Measurements from ENCODE around the gene THAP12. TPM values are rescaled to one million over a fixed set of nuclear protein-coding genes. Genes with fewer than 3 reads are reported as not detected.

Gene THAP12
- total and polyA plus RNA-seq, 2 experiments from 2014 or later = 20.1 to 36.0 TPM

- no peak for TF ChIP-seq REST (IDR thresholded peaks at IDR 0.05; ENCODE audit: unreplicated experiment)
These were observed 44.0 kb upstream of the THAP12 start (continued) for GRCh38 chr11:76424891-76425290.

DNA sequence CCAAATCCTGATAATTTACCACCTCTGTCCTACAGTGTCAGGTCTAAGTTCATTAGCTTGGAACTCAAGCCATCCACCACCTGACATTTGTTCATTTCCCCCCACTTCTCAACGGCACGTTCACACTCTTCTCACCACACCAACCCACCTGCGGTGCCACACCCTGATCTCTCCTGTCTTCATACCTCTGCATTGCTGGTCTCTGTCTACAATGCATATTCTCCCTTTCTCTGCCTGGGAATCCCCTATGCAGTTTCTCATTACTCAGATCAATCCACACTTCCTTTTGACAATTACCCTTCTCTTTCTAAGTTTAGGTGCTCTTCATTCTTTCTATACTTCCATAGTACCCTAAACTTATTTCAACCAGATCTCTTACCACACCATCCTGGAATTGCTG, 43.4 kb upstream of the THAP12 start:
- Histone ChIP-seq H3K79me2 (replicated peaks; ENCODE audit: insufficient read depth) (no peaks in the 10 kb centered on the region), H3K4me2 (no peak overlapping the region)
- ATAC-seq = no peak; the same call in 2 of the 3 replicates
- no peak for TF ChIP-seq EZH2phosphoT487 (IDR thresholded peaks at IDR 0.05; ENCODE audit: unreplicated experiment)
- TF ChIP-seq ZNF331 (CRISPR knock-in tag; IDR thresholded peaks at IDR 0.05; ENCODE audit: low read depth) = no peak
- TF ChIP-seq CTCF (conservative IDR thresholded peaks at IDR 0.05; ENCODE audit: low read depth in 2 of 2) = no peak
- TF ChIP-seq NANOG (IDR thresholded peaks at IDR 0.05; ENCODE audit: borderline replicate concordance) = no peak
- no peak for TF ChIP-seq POLR2AphosphoS5 (IDR thresholded peaks at IDR 0.05; ENCODE audit: low read depth)
- no peak for TF ChIP-seq EZH2 (IDR thresholded peaks at IDR 0.05; ENCODE audit: low read depth, unreplicated experiment)
- TF ChIP-seq, protein P1, sequence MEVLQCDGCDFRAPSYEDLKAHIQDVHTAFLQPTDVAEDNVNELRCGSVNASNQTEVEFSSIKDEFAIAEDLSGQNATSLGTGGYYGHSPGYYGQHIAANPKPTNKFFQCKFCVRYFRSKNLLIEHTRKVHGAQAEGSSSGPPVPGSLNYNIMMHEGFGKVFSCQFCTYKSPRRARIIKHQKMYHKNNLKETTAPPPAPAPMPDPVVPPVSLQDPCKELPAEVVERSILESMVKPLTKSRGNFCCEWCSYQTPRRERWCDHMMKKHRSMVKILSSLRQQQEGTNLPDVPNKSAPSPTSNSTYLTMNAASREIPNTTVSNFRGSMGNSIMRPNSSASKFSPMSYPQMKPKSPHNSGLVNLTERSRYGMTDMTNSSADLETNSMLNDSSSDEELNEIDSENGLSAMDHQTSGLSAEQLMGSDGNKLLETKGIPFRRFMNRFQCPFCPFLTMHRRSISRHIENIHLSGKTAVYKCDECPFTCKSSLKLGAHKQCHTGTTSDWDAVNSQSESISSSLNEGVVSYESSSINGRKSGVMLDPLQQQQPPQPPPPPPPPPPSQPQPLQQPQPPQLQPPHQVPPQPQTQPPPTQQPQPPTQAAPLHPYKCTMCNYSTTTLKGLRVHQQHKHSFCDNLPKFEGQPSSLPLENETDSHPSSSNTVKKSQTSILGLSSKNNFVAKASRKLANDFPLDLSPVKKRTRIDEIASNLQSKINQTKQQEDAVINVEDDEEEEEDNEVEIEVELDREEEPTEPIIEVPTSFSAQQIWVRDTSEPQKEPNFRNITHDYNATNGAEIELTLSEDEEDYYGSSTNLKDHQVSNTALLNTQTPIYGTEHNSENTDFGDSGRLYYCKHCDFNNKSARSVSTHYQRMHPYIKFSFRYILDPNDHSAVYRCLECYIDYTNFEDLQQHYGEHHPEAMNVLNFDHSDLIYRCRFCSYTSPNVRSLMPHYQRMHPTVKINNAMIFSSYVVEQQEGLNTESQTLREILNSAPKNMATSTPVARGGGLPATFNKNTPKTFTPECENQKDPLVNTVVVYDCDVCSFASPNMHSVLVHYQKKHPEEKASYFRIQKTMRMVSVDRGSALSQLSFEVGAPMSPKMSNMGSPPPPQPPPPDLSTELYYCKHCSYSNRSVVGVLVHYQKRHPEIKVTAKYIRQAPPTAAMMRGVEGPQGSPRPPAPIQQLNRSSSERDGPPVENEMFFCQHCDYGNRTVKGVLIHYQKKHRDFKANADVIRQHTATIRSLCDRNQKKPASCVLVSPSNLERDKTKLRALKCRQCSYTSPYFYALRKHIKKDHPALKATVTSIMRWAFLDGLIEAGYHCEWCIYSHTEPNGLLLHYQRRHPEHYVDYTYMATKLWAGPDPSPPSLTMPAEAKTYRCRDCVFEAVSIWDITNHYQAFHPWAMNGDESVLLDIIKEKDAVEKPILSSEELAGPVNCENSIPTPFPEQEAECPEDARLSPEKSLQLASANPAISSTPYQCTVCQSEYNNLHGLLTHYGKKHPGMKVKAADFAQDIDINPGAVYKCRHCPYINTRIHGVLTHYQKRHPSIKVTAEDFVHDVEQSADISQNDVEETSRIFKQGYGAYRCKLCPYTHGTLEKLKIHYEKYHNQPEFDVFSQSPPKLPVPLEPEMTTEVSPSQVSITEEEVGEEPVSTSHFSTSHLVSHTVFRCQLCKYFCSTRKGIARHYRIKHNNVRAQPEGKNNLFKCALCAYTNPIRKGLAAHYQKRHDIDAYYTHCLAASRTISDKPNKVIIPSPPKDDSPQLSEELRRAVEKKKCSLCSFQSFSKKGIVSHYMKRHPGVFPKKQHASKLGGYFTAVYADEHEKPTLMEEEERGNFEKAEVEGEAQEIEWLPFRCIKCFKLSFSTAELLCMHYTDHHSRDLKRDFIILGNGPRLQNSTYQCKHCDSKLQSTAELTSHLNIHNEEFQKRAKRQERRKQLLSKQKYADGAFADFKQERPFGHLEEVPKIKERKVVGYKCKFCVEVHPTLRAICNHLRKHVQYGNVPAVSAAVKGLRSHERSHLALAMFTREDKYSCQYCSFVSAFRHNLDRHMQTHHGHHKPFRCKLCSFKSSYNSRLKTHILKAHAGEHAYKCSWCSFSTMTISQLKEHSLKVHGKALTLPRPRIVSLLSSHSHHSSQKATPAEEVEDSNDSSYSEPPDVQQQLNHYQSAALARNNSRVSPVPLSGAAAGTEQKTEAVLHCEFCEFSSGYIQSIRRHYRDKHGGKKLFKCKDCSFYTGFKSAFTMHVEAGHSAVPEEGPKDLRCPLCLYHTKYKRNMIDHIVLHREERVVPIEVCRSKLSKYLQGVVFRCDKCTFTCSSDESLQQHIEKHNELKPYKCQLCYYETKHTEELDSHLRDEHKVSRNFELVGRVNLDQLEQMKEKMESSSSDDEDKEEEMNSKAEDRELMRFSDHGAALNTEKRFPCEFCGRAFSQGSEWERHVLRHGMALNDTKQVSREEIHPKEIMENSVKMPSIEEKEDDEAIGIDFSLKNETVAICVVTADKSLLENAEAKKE (CRISPR knock-in tag; IDR thresholded peaks at IDR 0.05) = no peak
- TF ChIP-seq ETS1 (IDR thresholded peaks at IDR 0.05) = no peak
- no peak for TF ChIP-seq CREB1 (CRISPR knock-in tag; IDR thresholded peaks at IDR 0.05; ENCODE audit: low read depth)
- no peak for TF ChIP-seq ZNF114 (CRISPR knock-in tag; IDR thresholded peaks at IDR 0.05)

More for the DNA sequence above, 43.4 kb upstream of the THAP12 start:
- H3F3A ChIP-seq (replicated peaks; ENCODE audit: low read depth) = no peaks in the 10 kb centered on the region
- no peak overlapping the region for H2AFZ ChIP-seq
- H3K27me3 ChIP-seq (ENCODE audit: insufficient read depth) = no peaks in the 10 kb centered on the region
- H4K20me1 ChIP-seq (replicated peaks; ENCODE audit: insufficient read depth) = no peaks in the 10 kb centered on the region
- no peak overlapping the region for H3K27ac ChIP-seq (ENCODE audit: low read depth)
- H3K9me2 ChIP-seq (ENCODE audit: insufficient read depth) = no peaks in the 10 kb centered on the region; the same call in 1 of the 2 replicates
- no peak for DNase-seq (ENCODE audit: low spot score)
- Mint-ChIP-seq H3K27me3 (ENCODE audit: insufficient read depth, low read depth, poor library complexity) (peaks cover 3% of the 10 kb centered on the region), H3K36me3 (ENCODE audit: low read depth) (no peaks in the 10 kb centered on the region), H3K4me3 (no peak overlapping the region), H3K4me1 (peaks cover 4% of the 10 kb centered on the region; the same call in 1 of the 3 replicates), H3K27ac (no peak overlapping the region), H3K9me3 (no peaks in the 10 kb centered on the region)
- H3K36me3 ChIP-seq (ENCODE audit: insufficient read depth) = no peaks in the 10 kb centered on the region
- H3K4me3 ChIP-seq = no peak overlapping the region
- H3K4me1 ChIP-seq (ENCODE audit: insufficient read depth) = no peaks in the 10 kb centered on the region
